NCI-H1436 (cell line): ENCODE data around the gene SPTY2D1.
A peak's percentile ranks its signal among the peaks of the same experiment; 100 is the strongest.
"Not testable (repeated sequence)": the region's sequence is repeated elsewhere in the genome, so short reads cannot be mapped to it uniquely, and the experiment has no call there.

Experiments
- DNase-seq: peaks from one replicate; lab custom pipeline; 2025; lab: John Stamatoyannopoulos, UW

Gene SPTY2D1

GRCh38 chr11:18617688-18618341 is 16.3 kb downstream of the SPTY2D1 start:
- no peak for DNase-seq

- DNase-seq: no peak
Observed at GRCh38 chr11:18615628-18616392, 18.3 kb downstream of the SPTY2D1 start.

- DNase-seq: no peak
Observed at GRCh38 chr11:18614667-18615066, 19.5 kb downstream of the SPTY2D1 start.

GRCh38 chr11:18612394-18612793 is 21.7 kb downstream of the SPTY2D1 start:
- no peak for DNase-seq

GRCh38 chr11:18611196-18611595 is 22.9 kb downstream of the SPTY2D1 start:
- DNase-seq: no peak

- DNase-seq: no peak
Observed at GRCh38 chr11:18608376-18608775, 25.8 kb downstream of the SPTY2D1 start.

- no peak for DNase-seq
Observed at GRCh38 chr11:18600915-18601569, 33.1 kb downstream of the SPTY2D1 start.

- no peak for DNase-seq
Observed at GRCh38 chr11:18599739-18600230, 34.4 kb downstream of the SPTY2D1 start, which contains the start of gene MISFA. Gene MISFA, plus strand, starts transcription at chr11:18599789. Its CDS starts 140 bp downstream, at chr11:18599929.

GRCh38 chr11:18594999-18595749 is 39.0 kb downstream of the SPTY2D1 start:
- DNase-seq: no peak

GRCh38 chr11:18594088-18594487 is 40.1 kb downstream of the SPTY2D1 start:
- DNase-seq: not testable (repeated sequence)

GRCh38 chr11:18590571-18590970 is 43.6 kb downstream of the SPTY2D1 start:
- no peak for DNase-seq

- peak; percentile 17 for DNase-seq
Observed at GRCh38 chr11:18588297-18589252, 45.6 kb downstream of the SPTY2D1 start, which contains the start of gene UEVLD. Gene UEVLD, minus strand, starts transcription at chr11:18588734. Its CDS starts 80 bp downstream, at chr11:18588654.

- DNase-seq: no peak
Observed at GRCh38 chr11:18581825-18582224, 52.3 kb downstream of the SPTY2D1 start.

- DNase-seq: no peak
Observed at GRCh38 chr11:18580113-18580766, 53.9 kb downstream of the SPTY2D1 start.

- no peak for DNase-seq
Observed at GRCh38 chr11:18578975-18579598, 55.1 kb downstream of the SPTY2D1 start.

- no peak for DNase-seq
Observed at GRCh38 chr11:18575361-18575760, 58.8 kb downstream of the SPTY2D1 start.

GRCh38 chr11:18567081-18567480 is 67.1 kb downstream of the SPTY2D1 start:
- no peak for DNase-seq

GRCh38 chr11:18566406-18566805 is 67.7 kb downstream of the SPTY2D1 start:
- DNase-seq: no peak

- DNase-seq: no peak
Observed at GRCh38 chr11:18564149-18564548, 70.0 kb downstream of the SPTY2D1 start.
